Testis (tissue), 3 donors: ENCODE data around the gene PSMB10. TPM values are rescaled to one million over a fixed set of nuclear protein-coding genes. Genes with fewer than 3 reads are reported as not detected.
"Not testable (repeated sequence)": the region's sequence is repeated elsewhere in the genome, so short reads cannot be mapped to it uniquely, and the experiment has no call there.

Experiments used
- DNase-seq: peaks from one replicate; pipeline ENCODE4 v3.0.0-alpha.2; 2019
- H3K27ac ChIP-seq, 2 donors: fragments of 200-600 bp; sonication (generic); one replicate each; pipeline ENCODE4 v1.5.1; 2019
- H3K27me3 ChIP-seq: fragments of 200-600 bp; sonication (generic); one replicate; pipeline ENCODE4 v1.5.1; 2019
- H3K36me3 ChIP-seq: fragments of 200-600 bp; sonication (generic); one replicate; pipeline ENCODE4 v1.5.1; 2017; ENCODE audit warnings: low read depth; ENCODE audit errors: missing control alignments
- H3K4me1 ChIP-seq: fragments of 200-600 bp; sonication (generic); one replicate; pipeline ENCODE4 v1.5.1; 2019
- H3K4me3 ChIP-seq, 2 donors: fragments of 200-600 bp; sonication (generic); one replicate each; pipeline ENCODE4 v1.5.1; 2017 to 2019
- H3K9me3 ChIP-seq: fragments of 200-600 bp; sonication (generic); one replicate; pipeline ENCODE4 v1.5.1; 2017
- POLR2A ChIP-seq: fragments of 450-650 bp; IDR thresholded peaks from one replicate; pipeline ENCODE4 v1.6.1; 2017; ENCODE audit warnings: antibody characterized with exemption, mild to moderate bottlenecking, moderate library complexity
- WGBS, 2 donors: methylation state at CpG; one replicate each; pipeline ENCODE4 v1.1.5; 2018; 5-methylcytosine and 5-hydroxymethylcytosine counted together
- intact Hi-C: fragments of 100-400 bp; cut with DNase I; formaldehyde crosslinking; loops from one replicate; pipeline ENCODE4 v1.15.1; 2023; ENCODE audit warnings: low total_unique reads
- polyA plus RNA-seq: library from polyadenylated mRNA; stranded (reverse); fragments of 350-450 nt; fragmentation: Illumina TruSeq; extraction: RNeasy Lipid Tissue Mini Kit (QIAGEN cat#74804); gene quantifications from one replicate; pipeline ENCODE4 v1.2.3, GENCODE V29; 2014; ENCODE audit warnings: low read depth, low replicate concordance; ENCODE audit not compliant: insufficient read depth
- total RNA-seq, 2 donors: library from RNA; depleted of rRNA; stranded (reverse); fragments of >200 nt; gene quantifications; one replicate each; pipeline ENCODE4 v1.2.3, GENCODE V29; 2016
- TF ChIP-seq, protein P1 (sequence below), 3 experiments: fragments of 450-650 bp in 2 of 3; fragments of 200-600 bp in 1 of 3; sonication (generic) in 1 of 3; IDR thresholded peaks; one replicate each; pipeline ENCODE4 v1.5.1; 2016 to 2019; ENCODE audit warnings: antibody characterized with exemption in 3 of 3, mild to moderate bottlenecking in 2 of 3, moderate library complexity in 1 of 3

PSMB10 gene
- total and polyA plus RNA-seq, 3 donors from 2014 or later, result 13.2 to 49.1 (median 14.2) TPM

DNA sequence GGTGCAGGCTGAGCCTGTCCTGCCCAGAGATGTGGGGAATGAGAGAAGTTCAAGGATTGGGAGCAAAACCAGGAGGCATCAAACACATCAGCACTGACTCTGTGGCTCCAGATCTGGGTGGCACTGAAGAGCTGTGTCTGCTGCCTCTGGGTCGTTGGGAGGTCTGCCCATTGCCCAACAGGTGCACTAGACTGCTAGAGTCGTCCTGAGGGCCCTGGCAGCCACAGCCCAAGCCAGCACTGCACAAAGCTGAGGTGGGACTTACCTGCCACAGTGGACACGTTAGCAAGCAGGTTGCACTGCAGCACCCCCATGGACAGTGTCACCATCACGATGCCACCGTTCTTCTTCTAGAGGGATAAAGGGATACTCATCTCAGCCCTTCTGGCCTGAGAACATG lies 40.4 kb upstream of the PSMB10 start:
- Histone ChIP-seq H3K27ac (no peak overlapping the region), H3K9me3 (no peaks in the 10 kb centered on the region), H3K4me3 (no peak overlapping the region), H3K27me3 (no peaks in the 10 kb centered on the region), H3K4me1 (no peaks in the 10 kb centered on the region), H3K36me3 (no peaks in the 10 kb centered on the region)
- no peak for DNase-seq
- TF ChIP-seq POLR2A, result no peak
- TF ChIP-seq, protein P1, sequence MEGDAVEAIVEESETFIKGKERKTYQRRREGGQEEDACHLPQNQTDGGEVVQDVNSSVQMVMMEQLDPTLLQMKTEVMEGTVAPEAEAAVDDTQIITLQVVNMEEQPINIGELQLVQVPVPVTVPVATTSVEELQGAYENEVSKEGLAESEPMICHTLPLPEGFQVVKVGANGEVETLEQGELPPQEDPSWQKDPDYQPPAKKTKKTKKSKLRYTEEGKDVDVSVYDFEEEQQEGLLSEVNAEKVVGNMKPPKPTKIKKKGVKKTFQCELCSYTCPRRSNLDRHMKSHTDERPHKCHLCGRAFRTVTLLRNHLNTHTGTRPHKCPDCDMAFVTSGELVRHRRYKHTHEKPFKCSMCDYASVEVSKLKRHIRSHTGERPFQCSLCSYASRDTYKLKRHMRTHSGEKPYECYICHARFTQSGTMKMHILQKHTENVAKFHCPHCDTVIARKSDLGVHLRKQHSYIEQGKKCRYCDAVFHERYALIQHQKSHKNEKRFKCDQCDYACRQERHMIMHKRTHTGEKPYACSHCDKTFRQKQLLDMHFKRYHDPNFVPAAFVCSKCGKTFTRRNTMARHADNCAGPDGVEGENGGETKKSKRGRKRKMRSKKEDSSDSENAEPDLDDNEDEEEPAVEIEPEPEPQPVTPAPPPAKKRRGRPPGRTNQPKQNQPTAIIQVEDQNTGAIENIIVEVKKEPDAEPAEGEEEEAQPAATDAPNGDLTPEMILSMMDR (IDR thresholded peaks at IDR 0.05), result no peak
- 79% methylated on average over 5 of the region's 5 CpGs; no CpG with 5 or more reads in 1 of the 2 donors for WGBS, 2 donors
- intact Hi-C loops, result no loop called here

DNA sequence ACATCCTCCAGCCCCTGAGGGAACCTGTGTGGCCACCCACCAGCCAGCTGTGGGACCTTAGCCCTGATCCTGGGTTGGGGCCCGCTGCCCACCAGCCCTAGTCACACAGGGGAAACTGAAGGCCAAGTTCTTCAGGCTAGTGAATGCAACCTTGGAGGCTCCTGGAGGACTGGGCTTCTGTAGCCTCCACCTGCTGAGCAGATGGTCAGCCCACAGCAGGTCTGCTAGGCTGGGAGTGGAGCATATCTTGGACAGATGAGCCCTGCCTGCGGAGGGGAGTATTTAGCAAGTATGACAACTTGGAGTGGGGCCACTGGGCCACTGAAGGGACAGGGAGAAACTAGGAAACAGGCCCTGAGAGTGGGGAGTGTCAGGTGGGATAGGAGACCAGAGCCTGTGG lies 39.6 kb upstream of the PSMB10 start:
- no peaks in the 10 kb centered on the region for H3K4me1 ChIP-seq
- TF ChIP-seq, protein P1 (IDR thresholded peaks at IDR 0.05), result no peak
- TF ChIP-seq POLR2A, result no peak
- H3K27me3 ChIP-seq, result no peaks in the 10 kb centered on the region
- H3K36me3 ChIP-seq, result no peaks in the 10 kb centered on the region
- no peak overlapping the region for H3K4me3 ChIP-seq
- H3K27ac ChIP-seq, result no peak overlapping the region
- intact Hi-C loops, result no loop called here
- DNase-seq, result no peak
- 90 to 100% methylated on average over 2 of the region's 2 CpGs for WGBS, 2 donors
- H3K9me3 ChIP-seq, result no peaks in the 10 kb centered on the region

DNA sequence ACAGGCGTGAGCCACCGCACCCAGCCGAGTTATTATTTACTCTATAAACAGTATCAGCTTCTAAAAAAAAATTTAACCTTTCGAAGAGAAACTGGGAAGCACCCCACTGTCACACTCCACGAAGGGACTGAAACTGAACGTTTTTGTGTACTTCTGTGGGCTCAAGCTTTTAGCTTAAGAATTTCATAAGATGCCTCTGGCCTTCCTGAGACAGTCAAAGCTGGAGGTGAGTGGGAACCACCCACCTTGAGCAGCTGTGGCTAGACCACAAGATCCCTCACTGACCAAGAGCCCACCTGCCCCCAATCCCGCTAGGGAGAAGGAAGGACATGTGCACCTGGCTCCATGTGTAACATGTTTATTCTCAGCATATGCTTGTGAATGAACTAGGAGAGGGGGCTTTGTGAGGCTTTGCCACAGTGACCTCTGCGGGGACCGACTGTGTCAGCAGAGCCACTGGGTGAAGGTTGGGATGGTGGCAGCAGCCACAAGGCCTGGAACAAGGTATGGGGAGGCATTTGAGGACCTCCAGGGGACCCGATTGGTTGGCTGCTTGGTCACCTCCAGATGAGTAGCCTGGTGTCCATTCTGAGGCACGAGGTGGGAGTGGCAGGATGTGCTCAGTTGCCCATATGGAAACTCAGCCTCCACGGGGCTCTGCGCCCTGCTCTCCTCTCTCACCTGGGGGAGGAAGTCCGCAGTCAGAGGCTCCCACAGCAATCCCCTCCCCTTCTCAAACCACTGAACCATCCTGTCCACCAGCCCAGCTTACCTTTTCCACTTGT lies 38.9 kb upstream of the PSMB10 start:
- TF ChIP-seq, protein P1 (IDR thresholded peaks at IDR 0.05), result no peak
- no peak for TF ChIP-seq POLR2A
- WGBS, 2 donors, result 83% methylated on average over 12 to 13 of the region's 14 CpGs

DNA sequence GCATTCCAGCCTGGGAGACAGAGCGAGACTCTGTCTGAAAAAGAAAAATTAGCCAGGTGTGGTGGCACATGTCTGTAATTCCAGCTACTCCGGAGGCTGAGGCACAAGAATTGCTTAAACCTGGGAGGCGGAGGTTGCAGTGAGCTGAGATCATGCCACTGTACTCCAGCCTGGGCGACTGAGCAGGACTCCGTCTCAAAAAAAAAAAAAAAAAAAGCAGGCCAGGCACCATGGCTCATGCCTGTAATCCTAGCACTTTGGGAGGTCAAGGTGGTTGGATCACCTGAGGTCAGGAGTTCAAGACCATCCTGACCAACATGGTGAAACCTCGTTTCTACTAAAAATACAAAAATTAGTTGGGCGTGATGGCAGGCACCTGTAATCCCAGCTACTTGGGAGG lies 35.6 kb upstream of the PSMB10 start:
- DNase-seq, H3K9me3 ChIP-seq, H3K4me3 ChIP-seq, H3K4me1 ChIP-seq, H3K27me3 ChIP-seq, H3K36me3 ChIP-seq, intact Hi-C loops, H3K27ac ChIP-seq: not testable (repeated sequence)
- 87 to 95% methylated on average over 7 of the region's 7 CpGs for WGBS, 2 donors

More for the DNA sequence above, 38.9 kb upstream of the PSMB10 start:
- Histone ChIP-seq H3K4me3 (no peak overlapping the region), H3K27ac (no peak overlapping the region), H3K4me1 (no peaks in the 10 kb centered on the region), H3K36me3 (no peaks in the 10 kb centered on the region), H3K27me3 (no peaks in the 10 kb centered on the region), H3K9me3 (no peaks in the 10 kb centered on the region)
- intact Hi-C loops, result no loop called here
- DNase-seq, result no peak

DNA sequence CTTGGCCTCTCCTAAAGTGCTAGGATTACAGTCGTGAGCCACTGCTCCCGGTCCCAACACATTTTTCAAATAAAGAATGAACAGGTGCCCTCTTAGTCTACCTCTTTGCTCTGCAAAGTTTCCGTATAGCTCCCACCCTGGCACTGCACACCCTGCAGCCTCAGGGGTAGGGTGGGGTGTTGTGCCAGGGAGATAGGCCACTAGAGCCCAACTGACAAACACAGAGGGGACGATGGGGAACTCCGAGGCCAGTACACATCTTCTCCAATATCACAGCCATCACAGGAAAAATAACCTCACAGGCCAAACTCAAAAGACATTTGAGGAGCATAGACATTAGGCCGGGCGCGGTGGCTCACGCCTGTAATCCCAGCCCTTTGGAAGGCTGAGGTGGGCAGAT lies 34.5 kb upstream of the PSMB10 start:
- Histone ChIP-seq H3K36me3 (no peaks in the 10 kb centered on the region), H3K27me3 (no peaks in the 10 kb centered on the region), H3K9me3 (no peaks in the 10 kb centered on the region), H3K27ac (no peak overlapping the region), H3K4me3 (no peak overlapping the region), H3K4me1 (peaks cover 14% of the 10 kb centered on the region)
- 89 to 94% methylated on average over 9 of the region's 9 CpGs for WGBS, 2 donors
- no peak for DNase-seq
- TF ChIP-seq POLR2A, result no peak
- TF ChIP-seq, protein P1 (IDR thresholded peaks at IDR 0.05), result no peak
- intact Hi-C loops, result no loop called here
